Measurements from ENCODE around the gene B9D1.

Gene B9D1

GRCh38 chr17:19392303-19392702 is 29.8 kb upstream of the B9D1 start:
- ChIA-PET CTCF (no interaction called here), POLR2A (interaction anchor here (1.3 to 9.6 kb wide), 2 partner anchors 8 to 13 kb away, joined by 3 to 112 read pairs; partner anchors contain the start of gene MAPK7)
- no peak for TF ChIP-seq CTBP1 (IDR thresholded peaks at IDR 0.05; ENCODE audit: borderline replicate concordance)
- no peak for TF ChIP-seq BHLHE40 (IDR thresholded peaks at IDR 0.05; ENCODE audit: borderline replicate concordance)
- no peak for TF ChIP-seq FOXK2 (IDR thresholded peaks at IDR 0.05)
- TF ChIP-seq NFRKB (IDR thresholded peaks at IDR 0.05), result no peak
- no peak for TF ChIP-seq SUZ12 (IDR thresholded peaks at IDR 0.05)
- no peak for TF ChIP-seq ARNT (IDR thresholded peaks at IDR 0.05)
- TF ChIP-seq FOXA1 (IDR thresholded peaks at IDR 0.05), result no peak
- no peak for TF ChIP-seq FOXM1 (IDR thresholded peaks at IDR 0.05; ENCODE audit: borderline replicate concordance)
- TF ChIP-seq HDGF (IDR thresholded peaks at IDR 0.05; ENCODE audit: borderline replicate concordance), result no peak
- TF ChIP-seq TARDBP (IDR thresholded peaks at IDR 0.05), result no peak
- no peak for TF ChIP-seq SP1 (IDR thresholded peaks at IDR 0.05)
- no peak for TF ChIP-seq LEF1 (IDR thresholded peaks at IDR 0.05; ENCODE audit: borderline replicate concordance)
- TF ChIP-seq PKNOX1 (IDR thresholded peaks at IDR 0.05), result no peak
- TF ChIP-seq ELF4 (IDR thresholded peaks at IDR 0.05), result no peak
- DNase-seq (ENCODE audit: extremely low spot score), result no peak

GRCh38 chr17:19391432-19391831 is 28.9 kb upstream of the B9D1 start:
- ChIA-PET POLR2A (interaction anchor here (9.6 kb wide), 1 partner anchor 12 kb away, joined by 112 read pairs; the partner anchor contains the start of gene MAPK7), CTCF (no interaction called here)
- no peak for DNase-seq (ENCODE audit: extremely low spot score)
- no peak for TF ChIP-seq FOXA1 (IDR thresholded peaks at IDR 0.05)
- no peak for TF ChIP-seq CTBP1 (IDR thresholded peaks at IDR 0.05; ENCODE audit: borderline replicate concordance)
- TF ChIP-seq SP1 (IDR thresholded peaks at IDR 0.05), result no peak
- TF ChIP-seq BHLHE40 (IDR thresholded peaks at IDR 0.05; ENCODE audit: borderline replicate concordance), result no peak
- no peak for TF ChIP-seq FOXK2 (IDR thresholded peaks at IDR 0.05)
- no peak for TF ChIP-seq NFRKB (IDR thresholded peaks at IDR 0.05)

GRCh38 chr17:19390951-19391350 is 28.4 kb upstream of the B9D1 start:
- DNase-seq (ENCODE audit: extremely low spot score), result no peak
- POLR2A ChIA-PET, result interaction anchor here (1.7 to 9.6 kb wide), 2 partner anchors 9 to 12 kb away, joined by 3 to 112 read pairs; partner anchors contain the start of gene MAPK7
- TF ChIP-seq NFRKB (IDR thresholded peaks at IDR 0.05), result no peak
- CTCF ChIA-PET, result no interaction called here

- POLR2A ChIA-PET, result interaction anchor here (0.9 to 9.6 kb wide), 4 partner anchors 10 to 27 kb away, joined by 3 to 112 read pairs (median 3); partner anchors contain the start of genes B9D1 and MAPK7
- no peak for DNase-seq (ENCODE audit: extremely low spot score)
- CTCF ChIA-PET, result interaction anchor here (0.5 to 1.9 kb wide), 3 partner anchors 11 to 1778 kb away, joined by 3 to 7 read pairs (median 4); partner anchors contain the start of genes B9D1 and MAPK7
- TF ChIP-seq SP1 (IDR thresholded peaks at IDR 0.05) (no peak), SUZ12 (IDR thresholded peaks at IDR 0.05) (no peak), LEF1 (IDR thresholded peaks at IDR 0.05; ENCODE audit: borderline replicate concordance) (no peak), TARDBP (IDR thresholded peaks at IDR 0.05) (no peak), ARNT (IDR thresholded peaks at IDR 0.05) (no peak), L3MBTL2 (conservative IDR thresholded peaks at IDR 0.05) (no peak), PKNOX1 (IDR thresholded peaks at IDR 0.05) (no peak), HDGF (IDR thresholded peaks at IDR 0.05; ENCODE audit: borderline replicate concordance) (no peak), FOXK2 (IDR thresholded peaks at IDR 0.05) (no peak), FOXM1 (IDR thresholded peaks at IDR 0.05; ENCODE audit: borderline replicate concordance) (no peak), NFRKB (IDR thresholded peaks at IDR 0.05) (no peak), ZNF384 (IDR thresholded peaks at IDR 0.05) (no peak)
These were observed 26.6 kb upstream of the B9D1 start for GRCh38 chr17:19388791-19389785.

GRCh38 chr17:19387921-19388521 is 25.5 kb upstream of the B9D1 start:
- POLR2A ChIA-PET, result interaction anchor here (9.6 kb wide), 1 partner anchor 9 kb away, joined by 112 read pairs; the partner anchor contains the start of gene MAPK7
- no peak for DNase-seq (ENCODE audit: extremely low spot score)

More at GRCh38 chr17:19387921-19388521, 25.5 kb upstream of the B9D1 start:
- CTCF ChIA-PET, result interaction anchor here (0.5 to 1.9 kb wide), 3 partner anchors 10 to 1779 kb away, joined by 3 to 7 read pairs (median 4); partner anchors contain the start of genes B9D1 and MAPK7
- TF ChIP-seq SUZ12 (IDR thresholded peaks at IDR 0.05) (no peak), SP1 (IDR thresholded peaks at IDR 0.05) (no peak), ARNT (IDR thresholded peaks at IDR 0.05) (no peak), ZNF384 (IDR thresholded peaks at IDR 0.05) (no peak), HDGF (IDR thresholded peaks at IDR 0.05; ENCODE audit: borderline replicate concordance) (no peak), BHLHE40 (IDR thresholded peaks at IDR 0.05; ENCODE audit: borderline replicate concordance) (no peak), LEF1 (IDR thresholded peaks at IDR 0.05; ENCODE audit: borderline replicate concordance) (no peak), FOXA1 (IDR thresholded peaks at IDR 0.05) (no peak), FOXK2 (IDR thresholded peaks at IDR 0.05) (no peak)
